Chondrocyte (in vitro differentiated cells): ENCODE results near the gene LGALS14. TPM values are rescaled to one million over a fixed set of nuclear protein-coding genes. Genes with fewer than 3 reads are reported as not detected.

Experiments used
- DNase-seq: peaks from one replicate; pipeline ENCODE4 v3.0.0; 2021; ENCODE audit warnings: mixed read lengths, low spot score
- H3K27ac Mint-ChIP-seq: one replicate; pipeline ENCODE4 v1.8.0; 2021; ENCODE audit warnings: mild to moderate bottlenecking, moderate library complexity, mixed read lengths; ENCODE audit not compliant: unreplicated experiment
- H3K27me3 Mint-ChIP-seq: 2 replicates; pipeline ENCODE4 v1.8.0; 2021; ENCODE audit warnings: low read depth, mixed read lengths
- H3K36me3 Mint-ChIP-seq: 2 replicates; pipeline ENCODE4 v1.8.0; 2021; ENCODE audit warnings: low read depth, mixed read lengths
- H3K4me1 Mint-ChIP-seq: 2 replicates; pipeline ENCODE4 v1.8.0; 2021; ENCODE audit warnings: low read depth, mild to moderate bottlenecking, mixed read lengths
- H3K4me3 Mint-ChIP-seq: one replicate; pipeline ENCODE4 v1.8.0; 2021; ENCODE audit warnings: mild to moderate bottlenecking, moderate library complexity, mixed read lengths; ENCODE audit not compliant: unreplicated experiment
- H3K9me3 Mint-ChIP-seq: 2 replicates; pipeline ENCODE4 v1.8.0; 2021; ENCODE audit warnings: low read depth, mixed read lengths
- total RNA-seq: library from RNA; stranded (reverse); gene quantifications from 3 replicates; pipeline ENCODE4 v1.2.1, GENCODE V29; 2021
- TF ChIP-seq, protein P1 (sequence below): fragments of 200-600 bp; sonication (generic); IDR thresholded peaks from 2 replicates; pipeline ENCODE4 v1.5.0; 2021; ENCODE audit warnings: antibody characterized with exemption, mild to moderate bottlenecking, moderate library complexity

LGALS14 gene
- total RNA-seq, 1 donor from 2014 or later = not detected

DNA sequence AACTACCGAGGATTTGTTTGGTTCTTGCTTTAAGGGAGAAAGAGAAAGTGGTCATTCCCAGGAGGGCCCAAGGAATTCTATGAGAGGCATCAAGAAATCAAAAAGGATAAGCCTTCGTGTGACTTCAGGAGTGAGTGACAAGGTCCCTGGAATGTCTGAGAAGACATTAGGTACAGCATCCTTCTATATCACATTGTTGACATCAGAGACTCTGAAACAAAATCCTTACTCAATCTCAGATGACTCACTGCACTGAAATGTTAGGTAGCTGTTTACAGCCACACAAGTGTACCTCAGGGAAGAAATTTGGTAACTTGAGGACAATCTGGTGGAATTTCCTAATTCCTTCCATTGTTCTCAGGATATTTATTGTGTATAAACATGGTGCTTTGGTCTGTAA is 7.9 kb upstream of the LGALS14 start:
- Mint-ChIP-seq H3K27ac (no peak overlapping the region), H3K9me3 (no peaks in the 10 kb centered on the region), H3K4me1 (no peaks in the 10 kb centered on the region), H3K36me3 (no peaks in the 10 kb centered on the region), H3K27me3 (peaks cover 17% of the 10 kb centered on the region), H3K4me3 (no peak overlapping the region)
- TF ChIP-seq, protein P1, sequence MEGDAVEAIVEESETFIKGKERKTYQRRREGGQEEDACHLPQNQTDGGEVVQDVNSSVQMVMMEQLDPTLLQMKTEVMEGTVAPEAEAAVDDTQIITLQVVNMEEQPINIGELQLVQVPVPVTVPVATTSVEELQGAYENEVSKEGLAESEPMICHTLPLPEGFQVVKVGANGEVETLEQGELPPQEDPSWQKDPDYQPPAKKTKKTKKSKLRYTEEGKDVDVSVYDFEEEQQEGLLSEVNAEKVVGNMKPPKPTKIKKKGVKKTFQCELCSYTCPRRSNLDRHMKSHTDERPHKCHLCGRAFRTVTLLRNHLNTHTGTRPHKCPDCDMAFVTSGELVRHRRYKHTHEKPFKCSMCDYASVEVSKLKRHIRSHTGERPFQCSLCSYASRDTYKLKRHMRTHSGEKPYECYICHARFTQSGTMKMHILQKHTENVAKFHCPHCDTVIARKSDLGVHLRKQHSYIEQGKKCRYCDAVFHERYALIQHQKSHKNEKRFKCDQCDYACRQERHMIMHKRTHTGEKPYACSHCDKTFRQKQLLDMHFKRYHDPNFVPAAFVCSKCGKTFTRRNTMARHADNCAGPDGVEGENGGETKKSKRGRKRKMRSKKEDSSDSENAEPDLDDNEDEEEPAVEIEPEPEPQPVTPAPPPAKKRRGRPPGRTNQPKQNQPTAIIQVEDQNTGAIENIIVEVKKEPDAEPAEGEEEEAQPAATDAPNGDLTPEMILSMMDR = no peak
- no peak for DNase-seq

DNA sequence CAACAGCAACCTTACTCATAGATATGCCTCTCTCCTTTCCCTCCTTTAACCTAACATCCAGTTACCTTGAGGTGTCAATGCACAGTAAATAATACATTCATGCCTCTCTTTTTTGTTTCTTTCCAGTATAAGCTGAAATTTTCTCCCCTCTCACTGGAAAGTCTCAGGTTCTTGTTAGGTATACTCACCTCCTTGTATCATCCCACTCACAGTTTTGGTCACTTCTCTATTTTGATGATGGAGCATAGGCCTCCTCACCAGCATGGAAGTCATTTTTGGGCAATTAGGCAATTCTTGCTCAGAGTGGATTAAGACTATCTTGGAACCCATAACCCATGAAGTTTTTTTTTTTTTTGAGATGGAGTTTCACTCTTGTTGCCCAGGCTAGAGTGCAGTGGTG is 5.7 kb upstream of the LGALS14 start:
- peaks cover 13% of the 10 kb centered on the region for H3K27me3 Mint-ChIP-seq
- no peaks in the 10 kb centered on the region for H3K9me3 Mint-ChIP-seq
- H3K4me3 Mint-ChIP-seq = no peak overlapping the region
- TF ChIP-seq, protein P1 = no peak
- no peaks in the 10 kb centered on the region for H3K4me1 Mint-ChIP-seq
- no peaks in the 10 kb centered on the region for H3K36me3 Mint-ChIP-seq
- no peak overlapping the region for H3K27ac Mint-ChIP-seq
- DNase-seq = no peak

GRCh38 chr19:39701291-39701690 is 3.0 kb upstream of the LGALS14 start:
- no peaks in the 10 kb centered on the region for H3K9me3 Mint-ChIP-seq
- no peak overlapping the region for H3K27ac Mint-ChIP-seq
- TF ChIP-seq, protein P1 = no peak
- no peak for DNase-seq
- H3K4me1 Mint-ChIP-seq = no peaks in the 10 kb centered on the region
- H3K4me3 Mint-ChIP-seq = no peak overlapping the region
- H3K36me3 Mint-ChIP-seq = no peaks in the 10 kb centered on the region
- peaks cover 4% of the 10 kb centered on the region for H3K27me3 Mint-ChIP-seq

- Mint-ChIP-seq H3K27me3 (peaks cover 4% of the 10 kb centered on the region), H3K9me3 (no peaks in the 10 kb centered on the region)
- TF ChIP-seq, protein P1 = no peak
Observed at GRCh38 chr19:39705578-39706188, 1.4 kb downstream of the LGALS14 start.

DNA sequence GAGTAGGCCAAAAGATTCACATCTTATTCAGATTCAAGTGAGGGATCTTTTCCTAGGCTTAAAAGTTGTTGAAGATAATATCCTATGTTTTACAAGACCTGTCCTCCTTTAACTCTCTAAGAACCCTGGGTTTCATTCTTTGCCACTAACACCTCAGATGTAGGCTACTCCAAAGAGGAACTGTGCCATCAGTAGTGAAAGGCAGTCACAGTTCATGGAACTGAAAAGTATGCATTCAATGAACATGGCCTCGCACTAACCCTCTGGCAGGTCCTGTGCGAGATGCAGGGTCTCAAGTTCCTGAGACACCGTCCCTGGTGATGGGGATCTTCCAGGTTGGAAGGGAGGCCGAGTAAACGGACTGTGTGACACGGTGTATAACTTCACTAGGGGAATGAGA is 4.3 kb downstream of the LGALS14 start:
- Mint-ChIP-seq H3K27ac (no peak overlapping the region), H3K4me1 (no peaks in the 10 kb centered on the region), H3K4me3 (no peak overlapping the region), H3K36me3 (no peaks in the 10 kb centered on the region), H3K9me3 (peaks cover 2% of the 10 kb centered on the region), H3K27me3 (peaks cover 8% of the 10 kb centered on the region)
- DNase-seq = no peak
- TF ChIP-seq, protein P1 = no peak

More at GRCh38 chr19:39705578-39706188, 1.4 kb downstream of the LGALS14 start:
- no peak for DNase-seq
- H3K4me1 Mint-ChIP-seq = no peaks in the 10 kb centered on the region
- no peak overlapping the region for H3K27ac Mint-ChIP-seq
- no peaks in the 10 kb centered on the region for H3K36me3 Mint-ChIP-seq
- no peak overlapping the region for H3K4me3 Mint-ChIP-seq
